GM12878 (cell line): ENCODE data around the gene ERG. TPM values are rescaled to one million over a fixed set of nuclear protein-coding genes. Genes with fewer than 3 reads are reported as not detected.

Experiments
- ATAC-seq: fragments of 200-7000 bp; cut with Tn5 transposase; 3 replicates; pipeline ENCODE4 v1.9.1; 2020; ENCODE audit warnings: mild to moderate bottlenecking, moderate library complexity
- BruUV-seq: library from RNA; stranded (reverse); fragments of 400-500 nt; replicated peaks from 2 replicates; lab custom pipeline; 2021; lab: Mats Ljungman, UMichigan
- CTCF ChIA-PET: fragments of 300-600 bp; sonication (Branson Sonifier 250); formaldehyde crosslinking; extraction: SDS; loops from one replicate; lab custom pipeline; 2021; ENCODE audit warnings: inconsistent platforms; lab: Yijun Ruan, JAX
- POLR2A ChIA-PET: fragments of 350-600 bp; formaldehyde crosslinking; extraction: SDS; loops from one replicate; lab custom pipeline; 2021; ENCODE audit warnings: inconsistent platforms; lab: Charles Lee
- RAD21 ChIA-PET: fragments of 300-600 bp; sonication (Branson Sonifier 250); formaldehyde crosslinking; loops from one replicate; lab custom pipeline; 2023; ENCODE audit warnings: antibody characterized with exemption; ENCODE audit not compliant: unreplicated experiment; lab: Charles Lee
- SMC1A ChIA-PET: fragments of 300-600 bp; sonication (Branson Sonifier 250); formaldehyde crosslinking; loops from one replicate; lab custom pipeline; 2023; ENCODE audit not compliant: unreplicated experiment, uncharacterized antibody; lab: Charles Lee
- DNase-seq: peaks from one replicate; pipeline ENCODE4 v3.0.0-alpha.2; 2011; ENCODE audit warnings: low read depth, low spot score
- FAIRE-seq: peaks from 3 replicates; lab custom pipeline; 2011; peaks lifted over from hg19 to GRCh38; lab: Jason Lieb, UNC
- H2AFZ ChIP-seq: 2 replicates; pipeline ENCODE4 v1.6.0; 2011; ENCODE audit warnings: low read depth, low read length, control low read depth; ENCODE audit not compliant: control insufficient read depth
- H3K27ac ChIP-seq: 2 replicates; pipeline ENCODE4 v1.5.1; 2011; ENCODE audit warnings: control low read depth; ENCODE audit not compliant: control insufficient read depth, insufficient read depth
- H3K27me3 ChIP-seq, 2 experiments: replicated peaks in 1 of 2; 2 replicates each; pipeline versions ENCODE4 v1.6.0 to v1.6.1; 2011; ENCODE audit warnings: low read length in 1 of 2; ENCODE audit not compliant: control insufficient read depth in 2 of 2, insufficient read depth in 2 of 2
- H3K36me3 ChIP-seq, 2 experiments: 2 replicates each; pipeline ENCODE4 v1.5.1; 2011; ENCODE audit warnings: low read length in 1 of 2; ENCODE audit not compliant: control insufficient read depth in 2 of 2, insufficient read depth in 2 of 2
- H3K4me1 ChIP-seq: 2 replicates; pipeline ENCODE4 v1.6.1; 2011; ENCODE audit warnings: mild to moderate bottlenecking, low read length, moderate library complexity, mixed read lengths; ENCODE audit not compliant: control insufficient read depth, insufficient read depth
- H3K4me2 ChIP-seq: 2 replicates; pipeline ENCODE4 v1.6.0; 2011; ENCODE audit warnings: control low read depth; ENCODE audit not compliant: control insufficient read depth, insufficient read depth
- H3K4me3 ChIP-seq: fragments of 200-600 bp; sonication (generic); 2 replicates; pipeline ENCODE4 v1.5.1; 2016
- H3K79me2 ChIP-seq: 2 replicates; pipeline ENCODE4 v1.6.0; 2011; ENCODE audit warnings: low read length; ENCODE audit not compliant: control insufficient read depth, insufficient read depth
- H3K9ac ChIP-seq: 2 replicates; pipeline ENCODE4 v1.8.0; 2011; ENCODE audit warnings: low read length, control low read depth, mixed read lengths; ENCODE audit not compliant: control insufficient read depth, insufficient read depth
- H3K9me3 ChIP-seq: replicated peaks from 3 replicates; pipeline ENCODE4 v1.5.1; 2011; ENCODE audit warnings: mild to moderate bottlenecking, low read length; ENCODE audit not compliant: control insufficient read depth, insufficient read depth
- H4K20me1 ChIP-seq: 2 replicates; pipeline ENCODE4 v1.6.0; 2011; ENCODE audit not compliant: control insufficient read depth, insufficient read depth
- ATF7 ChIP-seq: fragments of 450-650 bp; IDR thresholded peaks from 2 replicates; pipeline ENCODE4 v1.6.1; 2016; ENCODE audit warnings: low read depth, mild to moderate bottlenecking
- BCL11A ChIP-seq: IDR thresholded peaks from 2 replicates; pipeline ENCODE4 v1.6.1; 2011; ENCODE audit warnings: low read depth, low read length
- BHLHE40 ChIP-seq, 2 experiments: fragments of 450-650 bp in 1 of 2; IDR thresholded peaks; 2 replicates each; pipeline ENCODE4 v1.6.1; 2011 to 2017; ENCODE audit warnings: low read depth in 2 of 2, borderline replicate concordance in 1 of 2, improper control_type of control experiment in 1 of 2, low read length in 1 of 2, mild to moderate bottlenecking in 1 of 2
- BMI1 ChIP-seq: fragments of 450-650 bp; IDR thresholded peaks from 2 replicates; pipeline ENCODE4 v1.6.1; 2016; ENCODE audit warnings: mild to moderate bottlenecking, moderate library complexity, borderline replicate concordance
- HDAC2 ChIP-seq: fragments of 200-600 bp; sonication (generic); IDR thresholded peaks from 2 replicates; pipeline ENCODE4 v1.6.1; 2017
- MTA2 ChIP-seq: fragments of 450-650 bp; IDR thresholded peaks from 2 replicates; pipeline ENCODE4 v1.6.1; 2016; ENCODE audit warnings: low read depth, mild to moderate bottlenecking, moderate library complexity
- PAX8 ChIP-seq: fragments of 450-650 bp; IDR thresholded peaks from 2 replicates; pipeline ENCODE4 v1.6.1; 2017; ENCODE audit warnings: mild to moderate bottlenecking, moderate library complexity
- RAD51 ChIP-seq: fragments of 450-650 bp; IDR thresholded peaks from 2 replicates; pipeline ENCODE4 v1.6.1; 2016; ENCODE audit warnings: moderate library complexity, mild to moderate bottlenecking, inconsistent platforms
- TBL1XR1 ChIP-seq: IDR thresholded peaks from 2 replicates; pipeline ENCODE4 v1.6.1; 2012; ENCODE audit warnings: low read depth, low read length, improper control_type of control experiment
- WGBS: methylation state at CpG from one replicate; pipeline ENCODE4 v1.1.6; 2016; ENCODE audit warnings: low lambda C conversion rate; ENCODE audit not compliant: insufficient replicate concordance, insufficient coverage; ENCODE audit errors: missing lambda C conversion rate; 5-methylcytosine and 5-hydroxymethylcytosine counted together
- in situ Hi-C: fragments of 300-500 bp; cut with MboI; formaldehyde crosslinking; loops from 9 replicates; pipeline ENCODE4 v1.14.3; 2018; ENCODE audit warnings: mixed read lengths
- intact Hi-C: fragments of 100-400 bp; cut with micrococcal nuclease; formaldehyde crosslinking; loops from one replicate; pipeline ENCODE4 v1.14.2; 2022; ENCODE audit not compliant: unreplicated experiment
- polyA plus RNA-seq, 11 experiments: library from polyadenylated mRNA; depleted of rRNA in 4 of 11; unstranded in 6 of 11; stranded (reverse) in 5 of 11; fragments of >200 nt; fragmentation: Nextera tagmentation in 4 of 11; fragmentation: Illumina TruSeq in 1 of 11; extraction: Ambion mirVana in 4 of 11; extraction: Trizol in 1 of 11; gene quantifications; 1 replicate in 1 of 11; 2 replicates in 10 of 11; pipeline versions ENCODE4 v1.2.1 to v1.2.3, GENCODE V29; 2011 to 2016; ENCODE audit warnings: inconsistent platforms in 2 of 11, missing spikeins in 2 of 11, low read depth in 1 of 11
- total RNA-seq, 4 experiments: library from RNA; depleted of rRNA in 3 of 4; stranded (reverse); fragments of >200 nt in 3 of 4; fragmentation: Illumina TruSeq in 1 of 4; extraction: Trizol in 1 of 4; gene quantifications; 2 replicates each; pipeline versions ENCODE4 v1.2.1 to v1.2.3, GENCODE V29; 2013 to 2021
- TF ChIP-seq, protein P1 (sequence below): fragments of 450-650 bp; IDR thresholded peaks from 2 replicates; pipeline ENCODE4 v1.6.1; 2017; ENCODE audit warnings: mild to moderate bottlenecking, low read depth, inconsistent platforms; ENCODE audit not compliant: poor library complexity, severe bottlenecking
- TF ChIP-seq, protein P2 (sequence below): fragments of 150-350 bp; IDR thresholded peaks from 2 replicates; pipeline ENCODE4 v1.6.1; 2014; ENCODE audit warnings: mild to moderate bottlenecking, low read depth, low read length
- TF ChIP-seq, protein P3 (sequence below): fragments of 450-650 bp; IDR thresholded peaks from 2 replicates; pipeline ENCODE4 v1.6.1; 2018; ENCODE audit warnings: mild to moderate bottlenecking, low read depth, moderate library complexity; ENCODE audit not compliant: partially characterized antibody
- TF ChIP-seq, protein P4 (sequence below): IDR thresholded peaks from 2 replicates; pipeline ENCODE4 v1.6.1; 2011; ENCODE audit warnings: borderline replicate concordance, low read depth, mild to moderate bottlenecking, moderate library complexity, mixed read lengths, low read length; ENCODE audit not compliant: insufficient read depth; ENCODE audit errors: extremely low read length

ERG gene
- total and polyA plus RNA-seq, 10 of the 15 experiments (the other 5 are each of a cell fraction or from before 2014, with no cell fraction given), result not detected

DNA sequence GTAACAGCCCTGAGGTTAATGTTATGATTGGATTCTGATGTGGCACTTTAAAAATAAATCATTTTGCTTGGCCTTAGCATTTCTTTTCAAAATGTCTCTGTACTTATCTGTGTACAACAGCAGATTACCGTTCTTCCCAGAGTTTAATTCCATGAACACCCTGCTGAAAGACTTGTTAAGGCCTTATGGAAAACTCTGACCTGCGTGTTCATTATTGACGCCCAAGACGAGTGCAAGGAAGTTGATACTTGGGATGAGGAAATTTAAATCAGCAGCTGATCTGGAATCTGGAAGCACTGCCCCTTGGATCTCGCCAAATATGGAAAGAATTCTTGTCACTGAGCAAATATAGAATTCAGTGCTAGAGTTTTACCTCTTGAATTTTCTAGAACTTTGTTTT is 6.7 kb downstream of the ERG start:
- WGBS, result 10% methylated on average over 5 of the region's 5 CpGs
- Histone ChIP-seq H3K27me3 (peaks cover 0 to 5% of the 10 kb centered on the region in 2 experiments), H3K4me1 (no peaks in the 10 kb centered on the region), H3K36me3 (no peaks in the 10 kb centered on the region)
- CTCF ChIA-PET, result no interaction called here
- TF ChIP-seq PAX8 (no peak), HDAC2 (no peak), TBL1XR1 (no peak), BCL11A (no peak), ATF7 (no peak), RAD51 (no peak), MTA2 (no peak), BMI1 (no peak), BHLHE40 (IDR thresholded peaks at IDR 0.05; ENCODE audit: borderline replicate concordance in 1 of 2, low read depth in 2 of 2, low read length in 1 of 2) (no peak)
- TF ChIP-seq, protein P1, sequence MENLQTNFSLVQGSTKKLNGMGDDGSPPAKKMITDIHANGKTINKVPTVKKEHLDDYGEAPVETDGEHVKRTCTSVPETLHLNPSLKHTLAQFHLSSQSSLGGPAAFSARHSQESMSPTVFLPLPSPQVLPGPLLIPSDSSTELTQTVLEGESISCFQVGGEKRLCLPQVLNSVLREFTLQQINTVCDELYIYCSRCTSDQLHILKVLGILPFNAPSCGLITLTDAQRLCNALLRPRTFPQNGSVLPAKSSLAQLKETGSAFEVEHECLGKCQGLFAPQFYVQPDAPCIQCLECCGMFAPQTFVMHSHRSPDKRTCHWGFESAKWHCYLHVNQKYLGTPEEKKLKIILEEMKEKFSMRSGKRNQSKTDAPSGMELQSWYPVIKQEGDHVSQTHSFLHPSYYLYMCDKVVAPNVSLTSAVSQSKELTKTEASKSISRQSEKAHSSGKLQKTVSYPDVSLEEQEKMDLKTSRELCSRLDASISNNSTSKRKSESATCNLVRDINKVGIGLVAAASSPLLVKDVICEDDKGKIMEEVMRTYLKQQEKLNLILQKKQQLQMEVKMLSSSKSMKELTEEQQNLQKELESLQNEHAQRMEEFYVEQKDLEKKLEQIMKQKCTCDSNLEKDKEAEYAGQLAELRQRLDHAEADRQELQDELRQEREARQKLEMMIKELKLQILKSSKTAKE, result no peak
- TF ChIP-seq, protein P2, sequence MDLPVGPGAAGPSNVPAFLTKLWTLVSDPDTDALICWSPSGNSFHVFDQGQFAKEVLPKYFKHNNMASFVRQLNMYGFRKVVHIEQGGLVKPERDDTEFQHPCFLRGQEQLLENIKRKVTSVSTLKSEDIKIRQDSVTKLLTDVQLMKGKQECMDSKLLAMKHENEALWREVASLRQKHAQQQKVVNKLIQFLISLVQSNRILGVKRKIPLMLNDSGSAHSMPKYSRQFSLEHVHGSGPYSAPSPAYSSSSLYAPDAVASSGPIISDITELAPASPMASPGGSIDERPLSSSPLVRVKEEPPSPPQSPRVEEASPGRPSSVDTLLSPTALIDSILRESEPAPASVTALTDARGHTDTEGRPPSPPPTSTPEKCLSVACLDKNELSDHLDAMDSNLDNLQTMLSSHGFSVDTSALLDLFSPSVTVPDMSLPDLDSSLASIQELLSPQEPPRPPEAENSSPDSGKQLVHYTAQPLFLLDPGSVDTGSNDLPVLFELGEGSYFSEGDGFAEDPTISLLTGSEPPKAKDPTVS, result no peak
- TF ChIP-seq, protein P3, sequence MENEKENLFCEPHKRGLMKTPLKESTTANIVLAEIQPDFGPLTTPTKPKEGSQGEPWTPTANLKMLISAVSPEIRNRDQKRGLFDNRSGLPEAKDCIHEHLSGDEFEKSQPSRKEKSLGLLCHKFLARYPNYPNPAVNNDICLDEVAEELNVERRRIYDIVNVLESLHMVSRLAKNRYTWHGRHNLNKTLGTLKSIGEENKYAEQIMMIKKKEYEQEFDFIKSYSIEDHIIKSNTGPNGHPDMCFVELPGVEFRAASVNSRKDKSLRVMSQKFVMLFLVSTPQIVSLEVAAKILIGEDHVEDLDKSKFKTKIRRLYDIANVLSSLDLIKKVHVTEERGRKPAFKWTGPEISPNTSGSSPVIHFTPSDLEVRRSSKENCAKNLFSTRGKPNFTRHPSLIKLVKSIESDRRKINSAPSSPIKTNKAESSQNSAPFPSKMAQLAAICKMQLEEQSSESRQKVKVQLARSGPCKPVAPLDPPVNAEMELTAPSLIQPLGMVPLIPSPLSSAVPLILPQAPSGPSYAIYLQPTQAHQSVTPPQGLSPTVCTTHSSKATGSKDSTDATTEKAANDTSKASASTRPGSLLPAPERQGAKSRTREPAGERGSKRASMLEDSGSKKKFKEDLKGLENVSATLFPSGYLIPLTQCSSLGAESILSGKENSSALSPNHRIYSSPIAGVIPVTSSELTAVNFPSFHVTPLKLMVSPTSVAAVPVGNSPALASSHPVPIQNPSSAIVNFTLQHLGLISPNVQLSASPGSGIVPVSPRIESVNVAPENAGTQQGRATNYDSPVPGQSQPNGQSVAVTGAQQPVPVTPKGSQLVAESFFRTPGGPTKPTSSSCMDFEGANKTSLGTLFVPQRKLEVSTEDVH, result no peak
- TF ChIP-seq, protein P4, sequence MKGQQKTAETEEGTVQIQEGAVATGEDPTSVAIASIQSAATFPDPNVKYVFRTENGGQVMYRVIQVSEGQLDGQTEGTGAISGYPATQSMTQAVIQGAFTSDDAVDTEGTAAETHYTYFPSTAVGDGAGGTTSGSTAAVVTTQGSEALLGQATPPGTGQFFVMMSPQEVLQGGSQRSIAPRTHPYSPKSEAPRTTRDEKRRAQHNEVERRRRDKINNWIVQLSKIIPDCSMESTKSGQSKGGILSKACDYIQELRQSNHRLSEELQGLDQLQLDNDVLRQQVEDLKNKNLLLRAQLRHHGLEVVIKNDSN, result no peak
- TF ChIP-seq, all 136 proteins: peak for 0
- no TSS peak for BruUV-seq
- ATAC-seq (no peak), DNase-seq (no peak), FAIRE-seq (no peak)
- no peaks in the 10 kb centered on the region for H3K79me2 ChIP-seq
- ChIA-PET SMC1A (no interaction called here), POLR2A (no interaction called here), RAD21 (no interaction called here)
- no peaks in the 10 kb centered on the region for H3K9me3 ChIP-seq
- no peak overlapping the region for H2AFZ ChIP-seq
- H3K9ac ChIP-seq, result no peak overlapping the region
- intact Hi-C loops, result no loop called here
- H3K4me2 ChIP-seq, result no peak overlapping the region
- no peak overlapping the region for H3K27ac ChIP-seq
- no peak overlapping the region for H3K4me3 ChIP-seq
- in situ Hi-C loops, result no loop called here
- no peaks in the 10 kb centered on the region for H4K20me1 ChIP-seq
